ENCODE measurements around the gene IRX5. TPM values are rescaled to one million over a fixed set of nuclear protein-coding genes. Genes with fewer than 3 reads are reported as not detected.

The IRX5 gene
- total RNA-seq, 1 donor from 2014 or later: 3.2 TPM

DNA sequence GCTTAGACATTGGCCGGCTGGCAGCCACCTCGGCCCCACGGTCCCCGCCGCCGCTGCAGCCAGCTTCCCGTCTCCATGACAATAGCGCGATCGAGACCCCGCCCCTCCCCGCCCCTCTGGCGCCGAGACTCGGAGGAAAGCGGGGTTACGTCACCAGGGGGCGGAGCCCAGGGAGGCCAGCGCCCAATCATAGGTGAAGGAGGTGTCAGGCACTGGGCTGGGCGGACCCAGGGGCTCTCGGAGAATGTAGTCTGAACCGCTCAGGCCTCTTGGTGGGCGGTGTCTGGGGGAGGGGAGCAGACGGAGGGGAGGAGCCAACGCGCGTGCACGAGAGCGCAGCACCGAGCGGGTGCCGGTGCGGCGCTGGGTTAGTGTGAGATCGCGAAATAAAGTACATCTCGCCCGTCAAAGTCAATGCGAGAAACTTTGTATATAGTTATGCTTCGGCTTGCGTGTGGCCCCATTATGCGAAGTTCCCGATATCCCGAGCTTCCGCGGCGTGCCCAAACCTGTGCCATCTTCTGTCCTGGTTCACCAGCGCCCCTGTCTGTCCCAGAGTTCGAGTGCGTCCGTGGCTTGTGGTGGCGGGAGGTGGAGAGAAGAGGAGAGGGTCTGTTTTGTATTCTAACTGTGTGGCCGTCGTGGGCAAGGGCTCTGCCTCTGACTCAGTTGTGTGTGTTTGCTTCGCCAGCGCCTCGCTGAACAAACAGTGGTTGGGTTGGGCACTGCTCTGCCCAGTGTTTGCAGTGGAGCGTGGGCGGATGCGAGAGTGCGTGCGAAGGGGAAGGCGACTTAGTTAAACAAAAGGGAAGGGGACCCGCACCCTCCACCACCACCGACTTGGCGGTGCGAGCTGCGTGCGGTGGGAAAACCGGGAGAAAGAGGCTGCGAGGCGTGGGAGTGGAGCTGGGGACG lies 1.3 kb upstream of the IRX5 start:
- peak; percentile 91 for DNase-seq (ENCODE audit: extremely low read depth, low read depth, low spot score)

DNA sequence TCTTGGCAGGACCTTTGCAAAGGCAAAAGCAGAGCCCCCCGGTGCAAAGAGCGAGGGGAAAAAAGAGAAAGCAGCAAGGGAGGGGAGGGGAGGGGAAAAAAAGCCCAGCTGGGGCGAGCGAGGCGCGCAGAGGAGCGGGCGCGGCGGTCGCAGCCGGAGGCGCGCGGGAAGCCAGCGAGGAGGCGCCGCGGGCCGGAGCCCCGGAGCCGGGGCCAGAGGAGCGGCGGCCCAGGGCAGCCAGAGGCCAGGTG lies 129 bp downstream of the IRX5 start:
- no peak for DNase-seq (ENCODE audit: extremely low read depth, low read depth, low spot score)

DNA sequence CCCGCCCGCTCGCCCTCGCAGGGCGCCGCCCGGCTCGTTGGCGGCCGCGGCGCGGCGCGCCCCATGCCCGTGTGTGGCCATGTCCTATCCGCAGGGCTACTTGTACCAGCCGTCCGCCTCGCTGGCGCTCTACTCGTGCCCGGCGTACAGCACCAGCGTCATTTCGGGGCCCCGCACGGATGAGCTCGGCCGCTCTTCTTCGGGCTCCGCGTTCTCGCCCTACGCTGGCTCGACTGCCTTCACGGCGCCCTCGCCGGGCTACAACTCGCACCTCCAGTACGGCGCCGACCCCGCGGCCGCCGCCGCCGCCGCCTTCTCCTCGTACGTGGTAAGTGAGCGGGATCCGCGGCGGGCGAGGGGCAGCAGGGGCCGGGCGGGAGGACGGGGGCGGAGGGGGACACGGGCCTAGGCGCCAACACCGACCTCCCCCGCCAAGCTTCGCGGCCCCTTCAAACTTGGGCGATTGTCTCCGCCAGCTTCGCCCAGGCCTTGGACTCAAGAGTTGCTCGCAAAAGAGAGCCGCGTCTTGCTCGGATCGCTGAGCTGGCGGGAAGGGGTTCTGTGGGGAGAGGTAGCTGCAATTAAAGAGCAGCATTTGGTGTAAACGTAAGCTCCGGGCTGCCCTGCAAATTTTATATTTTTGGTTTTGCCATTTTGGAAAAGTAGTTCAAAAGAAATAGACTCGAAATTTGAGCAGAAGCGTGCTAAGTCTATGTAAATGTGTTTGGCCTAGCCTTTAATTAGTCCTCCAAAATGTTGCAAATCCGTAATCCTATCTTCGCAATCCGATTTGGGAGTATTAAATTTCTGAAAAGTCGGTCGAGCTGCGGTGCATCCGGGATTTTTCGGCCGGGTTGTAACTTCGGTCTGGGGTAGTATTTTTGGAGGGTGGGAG lies 702 bp downstream of the IRX5 start:
- DNase-seq (ENCODE audit: extremely low read depth, low read depth, low spot score): no peak

DNA sequence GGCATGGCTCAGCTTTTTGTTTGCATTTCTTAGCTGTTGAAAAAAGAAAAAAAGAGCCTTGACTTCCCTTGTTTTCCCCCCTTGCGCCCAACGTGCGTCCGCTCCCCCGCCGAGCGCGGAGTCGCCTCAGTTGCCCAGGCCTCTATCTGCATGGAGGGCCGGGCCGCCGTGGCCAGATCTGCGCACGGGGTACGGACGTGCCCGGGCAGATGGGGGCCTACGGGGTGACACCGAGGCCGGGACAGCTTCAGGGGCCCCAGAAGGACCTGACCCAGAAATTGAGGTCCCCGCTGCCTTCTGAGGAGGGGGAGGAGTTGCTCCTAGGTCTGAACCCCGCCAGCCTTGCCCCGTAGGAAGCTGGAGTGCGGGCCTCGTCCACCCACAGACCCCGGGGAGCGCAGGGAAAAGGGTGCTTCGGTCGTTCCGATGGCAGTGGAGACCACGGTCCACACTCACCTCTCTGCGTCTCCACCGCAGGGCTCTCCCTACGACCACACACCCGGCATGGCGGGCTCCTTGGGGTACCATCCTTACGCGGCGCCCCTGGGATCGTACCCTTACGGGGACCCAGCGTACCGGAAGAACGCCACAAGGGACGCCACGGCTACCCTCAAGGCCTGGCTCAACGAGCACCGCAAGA lies 1.5 kb downstream of the IRX5 start:
- no peak for DNase-seq (ENCODE audit: extremely low read depth, low read depth, low spot score)

DNA sequence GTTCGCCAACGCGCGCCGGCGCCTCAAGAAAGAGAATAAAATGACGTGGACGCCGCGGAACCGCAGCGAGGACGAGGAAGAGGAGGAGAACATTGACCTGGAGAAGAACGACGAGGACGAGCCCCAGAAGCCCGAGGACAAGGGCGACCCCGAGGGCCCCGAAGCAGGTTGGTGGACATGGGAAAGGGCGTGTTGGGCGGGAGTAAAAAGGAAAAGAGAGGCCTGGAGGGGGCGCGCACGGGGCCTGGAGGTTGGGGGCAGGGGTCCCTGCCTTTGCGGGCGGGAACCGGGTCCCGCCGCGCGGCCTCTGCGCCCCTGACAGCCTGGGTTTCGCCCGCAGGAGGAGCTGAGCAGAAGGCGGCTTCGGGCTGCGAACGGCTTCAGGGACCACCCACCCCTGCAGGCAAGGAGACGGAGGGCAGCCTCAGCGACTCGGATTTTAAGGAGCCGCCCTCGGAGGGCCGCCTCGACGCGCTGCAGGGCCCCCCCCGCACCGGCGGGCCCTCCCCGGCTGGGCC lies 2.1 kb downstream of the IRX5 start:
- DNase-seq (ENCODE audit: extremely low read depth, low read depth, low spot score): no peak

DNA sequence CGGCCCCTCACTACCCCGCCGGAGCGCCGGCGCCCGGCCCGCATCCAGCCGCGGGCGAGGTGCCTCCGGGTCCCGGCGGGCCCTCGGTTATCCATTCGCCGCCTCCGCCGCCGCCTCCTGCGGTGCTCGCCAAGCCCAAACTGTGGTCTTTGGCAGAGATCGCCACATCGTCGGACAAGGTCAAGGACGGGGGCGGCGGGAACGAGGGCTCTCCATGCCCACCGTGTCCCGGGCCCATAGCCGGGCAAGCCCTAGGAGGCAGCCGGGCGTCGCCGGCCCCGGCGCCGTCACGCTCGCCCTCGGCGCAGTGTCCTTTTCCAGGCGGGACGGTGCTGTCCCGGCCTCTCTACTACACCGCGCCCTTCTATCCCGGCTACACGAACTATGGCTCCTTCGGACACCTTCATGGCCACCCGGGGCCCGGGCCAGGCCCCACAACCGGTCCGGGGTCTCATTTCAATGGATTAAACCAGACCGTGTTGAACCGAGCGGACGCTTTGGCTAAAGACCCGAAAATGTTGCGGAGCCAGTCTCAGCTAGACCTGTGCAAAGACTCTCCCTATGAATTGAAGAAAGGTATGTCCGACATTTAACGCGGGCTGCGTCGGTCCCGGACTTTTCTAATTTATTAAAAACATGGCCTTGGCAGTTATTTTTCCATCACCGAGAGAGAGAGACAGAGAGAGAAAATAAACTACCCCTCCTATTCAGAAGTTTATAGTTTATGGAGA lies 2.8 kb downstream of the IRX5 start:
- no peak for DNase-seq (ENCODE audit: extremely low read depth, low read depth, low spot score)

DNA sequence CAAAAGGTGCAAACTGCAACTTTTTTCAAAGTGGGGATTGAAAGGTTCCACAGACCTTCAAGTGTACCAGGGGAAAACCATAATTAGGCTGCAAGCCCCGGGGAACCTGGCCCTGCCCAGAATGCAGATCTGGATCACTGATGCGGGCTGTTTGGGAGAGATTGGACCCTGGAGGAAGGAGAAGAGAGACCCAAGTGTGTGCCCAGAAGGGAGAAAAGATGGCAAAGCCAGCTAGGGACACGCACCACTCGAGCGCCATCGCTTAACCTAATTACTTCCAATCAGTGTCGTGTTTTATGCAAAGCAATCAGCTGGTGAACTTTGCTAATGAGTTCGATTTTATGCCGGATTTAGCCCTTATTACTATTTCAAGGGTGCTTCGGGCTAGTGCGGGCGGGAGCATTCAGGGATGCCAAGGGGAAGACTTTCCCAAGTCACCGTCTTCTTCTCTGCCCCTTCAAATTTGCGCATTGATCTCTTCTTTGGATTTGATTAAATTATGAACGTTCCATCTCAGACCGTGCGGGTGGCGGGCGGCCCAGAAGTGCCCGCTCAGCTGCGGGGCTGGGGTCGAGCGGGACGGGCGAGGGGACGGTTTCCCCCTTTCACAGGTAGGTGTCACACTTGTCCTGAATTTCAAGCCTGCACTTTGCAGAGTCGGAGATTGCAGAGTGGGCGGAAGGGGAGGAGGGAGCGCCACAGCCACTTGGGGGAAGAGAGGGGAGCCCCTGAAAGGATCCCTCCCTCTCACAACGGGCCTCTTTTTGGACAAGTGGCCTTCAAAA lies 4.0 kb downstream of the IRX5 start:
- DNase-seq (ENCODE audit: extremely low read depth, low read depth, low spot score): no peak

DNA sequence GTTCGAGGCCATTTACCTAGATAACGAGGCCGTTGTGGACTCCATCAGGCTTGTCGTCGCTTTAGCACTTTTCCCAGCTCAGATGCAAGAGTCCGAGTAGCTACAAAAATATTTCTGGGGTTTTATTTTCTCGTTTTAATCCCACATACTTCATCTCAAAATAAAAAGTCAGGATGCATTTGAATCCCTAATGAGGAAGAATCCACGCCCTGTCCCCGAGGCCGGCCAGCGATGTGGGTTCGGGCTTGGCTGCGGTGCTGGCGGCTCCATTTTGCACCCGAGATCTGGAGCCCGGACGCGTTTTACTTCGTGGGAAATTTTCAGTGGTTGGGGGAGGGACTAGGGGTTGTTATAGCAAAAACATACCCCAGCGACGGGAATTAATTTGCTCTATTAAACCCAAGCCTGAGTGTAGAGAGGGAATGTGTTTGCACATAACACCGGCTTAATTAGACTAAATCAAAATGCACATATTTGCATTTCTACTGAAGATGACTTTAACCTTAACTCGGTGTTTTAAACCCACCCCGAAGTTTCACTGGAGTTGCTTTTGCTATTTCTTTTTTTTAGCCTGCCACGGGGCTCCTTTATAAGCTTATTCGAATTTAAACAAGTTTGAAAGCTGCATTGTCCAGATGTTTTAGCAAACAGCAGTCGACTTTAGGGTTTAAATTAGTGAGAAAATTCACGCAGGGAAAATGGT lies 4.8 kb downstream of the IRX5 start:
- DNase-seq (ENCODE audit: extremely low read depth, low read depth, low spot score): no peak

DNA sequence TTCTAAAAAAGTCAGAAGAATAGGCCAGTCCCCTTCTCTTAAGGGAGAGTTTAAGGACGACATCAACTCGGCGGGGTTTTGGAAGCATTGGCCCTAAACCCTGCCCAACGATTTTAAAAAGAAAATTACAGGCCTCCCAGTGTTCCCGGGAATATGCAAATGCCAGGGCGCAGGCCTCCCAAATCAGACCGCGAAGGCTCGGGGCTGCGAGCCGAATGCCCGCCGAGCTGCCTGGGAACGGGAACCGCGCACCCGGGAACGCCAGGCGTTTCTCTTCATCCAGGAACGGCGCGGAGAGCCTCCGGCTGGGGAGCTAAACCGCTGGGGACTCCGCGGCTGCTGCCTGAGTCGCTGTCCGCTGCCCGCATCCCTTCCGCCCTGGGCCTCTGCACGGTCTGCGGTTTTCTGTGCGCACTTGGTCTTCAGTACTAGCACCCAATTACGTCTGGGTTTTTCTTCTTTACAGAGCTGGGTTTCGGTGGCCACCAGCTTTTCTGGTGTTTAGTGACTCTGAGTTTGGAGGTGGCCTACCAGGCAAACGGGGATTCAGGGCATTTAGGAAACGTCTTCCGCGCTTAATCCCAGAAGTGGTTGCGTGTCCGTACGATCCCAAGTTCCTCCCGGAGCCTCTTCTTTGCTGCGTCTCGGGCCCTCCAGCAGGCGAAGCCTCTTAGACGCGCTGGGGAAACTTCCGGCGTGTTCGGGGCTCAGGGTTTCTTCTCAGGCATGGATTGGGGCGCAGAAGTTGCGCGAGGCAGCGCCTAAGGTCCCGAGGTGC lies 5.7 kb downstream of the IRX5 start:
- no peak for DNase-seq (ENCODE audit: extremely low read depth, low read depth, low spot score)

DNA sequence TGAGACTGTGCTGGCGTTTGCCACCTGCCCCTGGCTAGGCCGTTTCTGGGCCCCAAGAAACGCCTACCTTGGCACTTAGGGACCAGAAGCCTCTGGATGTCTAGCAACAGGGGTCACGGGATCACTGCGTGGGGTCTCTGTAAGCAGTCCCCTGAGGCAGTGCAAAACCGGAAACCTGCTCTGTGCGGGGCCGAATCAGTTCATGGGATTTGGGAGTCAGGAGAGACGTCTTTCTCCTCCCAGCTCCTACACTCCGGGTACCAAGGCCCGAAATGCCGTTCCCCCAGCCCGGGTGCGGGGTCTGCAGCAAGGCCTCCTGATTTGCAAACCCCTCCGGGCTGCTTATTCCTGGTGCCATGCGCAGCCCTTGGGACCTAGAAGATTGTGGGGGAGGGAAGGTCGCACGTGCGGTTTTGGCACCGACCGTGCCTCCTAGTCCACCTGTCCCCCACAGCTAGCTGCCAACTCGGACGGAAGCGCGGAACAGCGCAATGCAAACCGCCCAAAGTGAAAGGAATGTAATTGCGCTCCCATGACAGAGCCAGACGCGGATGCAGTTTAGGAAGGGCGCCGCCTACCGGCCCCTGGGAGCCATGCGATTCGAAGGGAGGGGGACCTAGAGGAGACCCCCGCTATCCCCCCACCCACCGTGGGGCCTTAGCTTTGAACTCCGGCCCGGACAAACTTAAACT lies 6.5 kb downstream of the IRX5 start:
- no peak for DNase-seq (ENCODE audit: extremely low read depth, low read depth, low spot score)

DNA sequence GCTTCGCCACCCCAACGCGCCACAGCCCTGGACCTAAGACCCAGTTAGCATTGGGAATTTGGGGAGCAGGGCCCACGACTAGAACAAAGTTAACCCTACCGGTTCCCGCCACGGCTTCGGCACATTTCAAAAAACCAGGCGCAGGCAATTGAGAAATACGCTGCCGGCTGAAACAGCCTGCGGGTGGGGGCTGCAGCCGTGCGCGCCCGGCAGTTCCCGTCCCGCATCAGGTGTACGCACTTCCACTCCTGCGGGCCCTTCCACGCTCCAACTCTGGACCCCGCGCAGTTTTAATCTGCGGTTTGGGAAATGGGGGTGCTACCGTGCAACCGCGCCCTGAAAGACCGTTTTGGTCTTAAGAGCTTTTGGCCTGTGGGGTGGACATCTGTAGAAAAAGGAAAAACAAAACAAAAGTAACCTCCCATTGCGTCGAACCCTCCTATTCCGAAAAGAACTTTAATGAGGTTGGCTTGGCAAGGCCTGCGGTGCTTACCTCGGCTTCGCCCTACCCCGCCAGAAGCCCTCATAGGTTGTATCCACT lies 7.1 kb downstream of the IRX5 start:
- DNase-seq (ENCODE audit: extremely low read depth, low read depth, low spot score): no peak

DNA sequence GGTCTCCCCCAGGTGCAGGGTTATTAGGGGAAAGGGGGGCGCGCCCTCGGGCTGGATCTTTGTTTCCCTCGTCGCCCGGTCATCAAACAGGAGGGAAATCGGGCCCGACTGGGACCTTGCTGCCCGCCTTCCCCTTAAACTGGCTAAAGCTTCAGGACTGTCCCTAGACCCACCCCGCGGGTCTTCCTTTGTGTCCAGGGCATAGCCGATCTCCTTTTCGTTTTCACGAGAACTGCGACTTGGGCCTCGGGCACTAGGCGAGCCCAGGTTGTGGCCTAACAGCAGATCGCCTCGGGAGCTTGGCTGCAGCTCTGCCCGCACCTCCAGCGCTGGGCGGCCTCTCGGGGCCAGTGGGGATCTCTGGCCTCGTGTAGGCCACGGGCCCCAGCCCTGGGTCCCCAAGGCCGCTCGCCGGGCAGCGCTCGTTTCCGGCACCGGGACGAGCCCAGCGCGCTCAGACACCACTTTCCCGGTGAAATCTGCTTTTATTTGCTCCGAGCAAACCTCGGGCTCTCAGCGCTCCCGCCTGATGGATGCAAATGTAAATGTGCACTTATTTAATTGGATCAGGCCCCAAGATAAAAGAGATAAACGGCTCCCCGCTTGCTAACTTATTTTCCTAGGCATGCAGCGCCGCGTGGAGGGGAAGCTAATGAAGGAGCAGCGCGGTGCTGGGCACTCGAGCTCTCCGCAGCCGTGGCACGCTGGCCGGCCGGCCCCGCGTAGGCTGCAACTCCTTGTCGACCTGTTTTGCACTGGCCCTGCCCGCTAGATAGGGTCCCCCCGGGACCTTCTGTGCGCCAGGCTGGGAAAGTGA lies 7.8 kb downstream of the IRX5 start:
- DNase-seq (ENCODE audit: extremely low read depth, low read depth, low spot score): no peak

DNA sequence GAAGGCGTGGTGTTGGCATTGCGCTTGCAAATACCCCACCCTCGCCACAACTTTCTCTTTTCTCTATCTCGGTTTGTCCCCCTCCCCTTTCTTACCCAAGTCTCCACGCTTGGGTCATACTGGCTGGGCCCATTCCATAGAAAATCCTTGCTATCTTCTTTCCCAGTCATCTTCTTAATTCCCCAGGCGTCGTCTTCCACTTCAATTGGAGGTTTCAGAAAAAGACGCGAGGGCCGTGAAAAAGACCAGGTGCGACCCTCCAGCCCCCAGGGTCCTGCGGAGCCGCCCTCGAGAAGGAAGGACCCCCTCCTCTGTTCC lies 8.3 kb downstream of the IRX5 start:
- DNase-seq (ENCODE audit: extremely low read depth, low read depth, low spot score): no peak

DNA sequence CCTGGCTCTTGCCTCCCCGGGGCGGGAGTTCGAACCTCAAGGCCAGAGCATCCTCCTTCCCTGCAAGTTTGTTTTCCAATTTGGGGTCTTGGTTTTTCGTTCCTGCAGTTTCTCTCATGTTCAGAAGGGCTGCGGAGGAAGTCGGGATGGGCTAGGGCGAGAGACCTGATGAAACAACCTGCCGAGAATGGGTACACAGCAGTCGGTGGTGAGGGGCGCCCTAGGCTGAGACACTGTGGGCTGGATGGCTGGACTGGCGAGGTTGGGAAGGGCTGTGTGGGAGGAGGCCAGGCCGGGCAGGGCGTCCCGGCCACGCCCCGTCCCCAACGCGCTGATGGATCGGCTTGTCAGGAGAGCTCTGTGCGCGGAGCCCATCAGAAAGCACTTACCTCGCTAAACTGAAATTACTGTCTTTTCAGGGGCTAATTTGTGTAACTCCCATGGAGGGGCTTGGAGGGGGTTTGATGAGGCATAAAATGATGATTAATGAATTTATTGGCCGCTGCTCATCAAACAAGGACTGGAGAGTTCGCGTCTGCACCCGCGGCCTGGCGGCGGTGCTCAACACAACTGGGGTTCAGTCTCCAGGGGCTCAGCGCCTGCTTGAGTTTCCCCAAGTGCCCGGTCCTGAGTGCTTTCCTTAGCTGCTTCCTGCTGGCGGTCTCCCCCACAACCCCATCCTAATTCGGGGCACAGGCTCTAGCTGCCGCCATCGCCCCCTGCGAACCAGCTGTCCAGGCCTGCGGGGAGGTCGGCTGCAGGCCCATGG lies 9.0 kb downstream of the IRX5 start:
- DNase-seq (ENCODE audit: extremely low read depth, low read depth, low spot score): no peak

DNA sequence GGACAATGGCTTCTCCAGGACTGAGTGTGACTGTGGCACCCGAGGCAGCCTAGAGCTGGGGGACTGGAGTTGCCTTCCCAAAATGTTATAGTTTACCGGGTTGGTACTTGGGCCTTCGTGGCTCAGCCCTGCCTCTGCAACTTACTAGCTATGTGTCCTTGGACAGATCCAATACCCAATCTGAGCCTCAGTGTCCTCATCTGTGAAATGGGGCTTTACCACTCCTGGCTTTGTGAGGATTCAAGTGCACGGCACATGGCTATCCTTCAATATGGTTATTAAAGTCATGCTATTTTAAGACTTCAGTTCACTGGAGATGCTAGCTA lies 9.6 kb downstream of the IRX5 start:
- DNase-seq (ENCODE audit: extremely low read depth, low read depth, low spot score): no peak

DNA sequence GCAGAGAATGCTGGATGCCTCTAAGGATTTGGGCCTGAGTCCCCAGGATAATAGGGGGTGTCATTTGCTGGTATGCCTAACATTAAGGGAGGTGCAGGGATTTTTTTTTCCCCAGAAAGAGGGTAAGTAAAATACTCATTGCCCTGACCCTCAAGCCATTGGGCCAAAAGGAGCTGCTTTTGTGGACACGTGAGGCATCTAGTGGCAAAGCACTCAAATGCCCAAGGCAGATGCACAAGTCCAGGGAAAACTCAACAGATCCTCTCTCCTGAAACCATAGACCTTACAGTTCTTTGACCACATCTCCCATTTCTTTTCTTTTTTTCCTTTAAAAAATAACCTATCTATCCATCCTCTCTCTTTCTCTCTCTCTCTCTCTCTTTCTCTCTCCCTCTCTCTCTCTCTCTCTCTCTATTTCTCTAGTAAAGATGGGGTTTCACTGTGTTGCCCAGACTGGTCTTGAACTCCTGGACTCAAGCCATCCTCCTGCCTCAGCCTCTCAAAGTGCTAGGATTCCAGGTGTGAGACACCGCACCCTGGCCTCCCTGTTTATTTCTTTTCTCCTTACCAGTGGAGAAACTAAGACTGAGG lies 11.8 kb downstream of the IRX5 start:
- no peak for DNase-seq (ENCODE audit: extremely low read depth, low read depth, low spot score)

Measured in glomerular endothelial cell (primary cell).